Thoracic aorta (tissue), 2 donors: ENCODE measurements around the gene KHDC4. TPM values are rescaled to one million over a fixed set of nuclear protein-coding genes. Genes with fewer than 3 reads are reported as not detected.

Source experiments
- ATAC-seq: fragments of 150-250 bp; one replicate; pipeline ENCODE4 v1.8.0; 2017; ENCODE audit warnings: low read depth; ENCODE audit not compliant: insufficient number of reproducible peaks, low FRiP score
- DNase-seq: peaks from one replicate; pipeline ENCODE4 v3.0.0-alpha.2; 2020; ENCODE audit warnings: low spot score
- H3K27ac ChIP-seq, 2 donors: fragments of 200-600 bp; sonication (generic); 1 replicate in 1 of 2; 2 replicates in 1 of 2; pipeline ENCODE4 v1.5.1; 2016; ENCODE audit warnings: mild to moderate bottlenecking in 2 of 2, moderate library complexity in 2 of 2
- H3K27me3 ChIP-seq: fragments of 200-600 bp; sonication (generic); replicated peaks from 2 replicates; pipeline ENCODE4 v1.6.0; 2016; ENCODE audit warnings: mild to moderate bottlenecking; ENCODE audit not compliant: insufficient read depth
- H3K36me3 ChIP-seq: fragments of 200-600 bp; sonication (generic); one replicate; pipeline ENCODE4 v1.5.1; 2016
- H3K4me1 ChIP-seq, 2 donors: fragments of 200-600 bp; sonication (generic); 1 replicate in 1 of 2; 2 replicates in 1 of 2; pipeline versions ENCODE4 v1.5.1 to v1.6.0; 2016; ENCODE audit warnings: low read depth in 2 of 2, mild to moderate bottlenecking in 1 of 2; ENCODE audit not compliant: control insufficient read depth in 1 of 2
- H3K4me3 ChIP-seq: fragments of 200-600 bp; sonication (generic); 2 replicates; pipeline ENCODE4 v1.5.1; 2016; ENCODE audit warnings: mild to moderate bottlenecking
- H3K9me3 ChIP-seq: fragments of 200-600 bp; sonication (generic); 2 replicates; pipeline ENCODE4 v1.5.1; 2016
- total RNA-seq, 2 donors: library from RNA; depleted of rRNA; stranded (reverse); fragments of >200 nt; gene quantifications; one replicate each; pipeline versions ENCODE4 v1.1.0 to v1.2.3, GENCODE V29; 2016
- TF ChIP-seq, protein P1 (sequence below): fragments of 200-600 bp; sonication (generic); IDR thresholded peaks from one replicate; pipeline ENCODE4 v1.5.1; 2019; ENCODE audit warnings: antibody characterized with exemption

The KHDC4 gene
- total RNA-seq, 2 donors from 2014 or later = 50.6 to 56.9 TPM

DNA sequence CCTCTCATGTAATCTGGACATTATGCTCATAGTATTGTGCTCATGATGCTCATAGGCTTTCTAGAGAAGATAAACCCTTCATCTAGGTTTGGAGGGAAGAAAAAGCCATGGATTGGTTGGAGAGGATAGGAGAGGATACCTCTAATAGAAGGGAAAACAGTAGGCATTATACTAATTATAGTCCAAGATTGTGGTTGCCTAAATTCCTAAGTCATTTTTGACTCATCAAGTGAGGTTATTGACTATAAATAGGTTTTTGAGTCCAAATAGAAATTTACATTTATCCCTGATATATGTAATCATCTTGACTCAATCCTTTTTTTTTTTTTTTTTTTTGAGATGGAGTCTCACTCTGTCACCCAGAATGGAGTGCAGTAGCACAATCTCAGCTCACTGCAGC, 69.8 kb downstream of the KHDC4 start:
- no peak overlapping the region for H3K4me3 ChIP-seq
- TF ChIP-seq, protein P1, sequence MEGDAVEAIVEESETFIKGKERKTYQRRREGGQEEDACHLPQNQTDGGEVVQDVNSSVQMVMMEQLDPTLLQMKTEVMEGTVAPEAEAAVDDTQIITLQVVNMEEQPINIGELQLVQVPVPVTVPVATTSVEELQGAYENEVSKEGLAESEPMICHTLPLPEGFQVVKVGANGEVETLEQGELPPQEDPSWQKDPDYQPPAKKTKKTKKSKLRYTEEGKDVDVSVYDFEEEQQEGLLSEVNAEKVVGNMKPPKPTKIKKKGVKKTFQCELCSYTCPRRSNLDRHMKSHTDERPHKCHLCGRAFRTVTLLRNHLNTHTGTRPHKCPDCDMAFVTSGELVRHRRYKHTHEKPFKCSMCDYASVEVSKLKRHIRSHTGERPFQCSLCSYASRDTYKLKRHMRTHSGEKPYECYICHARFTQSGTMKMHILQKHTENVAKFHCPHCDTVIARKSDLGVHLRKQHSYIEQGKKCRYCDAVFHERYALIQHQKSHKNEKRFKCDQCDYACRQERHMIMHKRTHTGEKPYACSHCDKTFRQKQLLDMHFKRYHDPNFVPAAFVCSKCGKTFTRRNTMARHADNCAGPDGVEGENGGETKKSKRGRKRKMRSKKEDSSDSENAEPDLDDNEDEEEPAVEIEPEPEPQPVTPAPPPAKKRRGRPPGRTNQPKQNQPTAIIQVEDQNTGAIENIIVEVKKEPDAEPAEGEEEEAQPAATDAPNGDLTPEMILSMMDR = no peak
- H3K36me3 ChIP-seq = peaks cover under 1% of the 10 kb centered on the region
- H3K9me3 ChIP-seq = no peaks in the 10 kb centered on the region
- ATAC-seq = no peak
- H3K4me1 ChIP-seq = peaks cover 0 to 21% of the 10 kb centered on the region in 2 donors
- no peak for DNase-seq
- no peaks in the 10 kb centered on the region for H3K27me3 ChIP-seq
- no peak overlapping the region for H3K27ac ChIP-seq

Other genes with a start within 250 kb of the KHDC4 start
- gene YY1AP1, start 245.6 kb downstream of the KHDC4 start, total RNA-seq = 100 to 1,000 TPM; 156 to 197 TPM
- gene DAP3, start 245.3 kb downstream of the KHDC4 start, total RNA-seq = 100 to 1,000 TPM in 1 of 2 donors, 10 to 100 TPM in 1; 56.5 to 113 TPM
- gene GON4L, start 77.2 kb downstream of the KHDC4 start, total RNA-seq = 10 to 100 TPM; 39.3 to 83.2 TPM
- 10 to 100 TPM; 49.5 to 62.4 TPM for gene SYT11, start 74.8 kb downstream of the KHDC4 start, total RNA-seq
- gene RIT1, start 23.1 kb downstream of the KHDC4 start, total RNA-seq = 10 to 100 TPM; 27.1 to 42.8 TPM
- gene RXFP4, start 7.2 kb upstream of the KHDC4 start, total RNA-seq = not detected
- gene ARHGEF2, start 44.1 kb upstream of the KHDC4 start, total RNA-seq = 100 to 1,000 TPM; 162 to 166 TPM
- gene SSR2, start 86.5 kb upstream of the KHDC4 start, total RNA-seq = 100 to 1,000 TPM; 132 to 241 TPM
- 10 to 100 TPM; 21.7 to 36.7 TPM for gene UBQLN4, start 119.4 kb upstream of the KHDC4 start, total RNA-seq
- 10 to 100 TPM; 26.4 to 37.0 TPM for gene LAMTOR2, start 120.4 kb upstream of the KHDC4 start, total RNA-seq
- gene RAB25, start 126.7 kb upstream of the KHDC4 start, total RNA-seq = not detected
- under 1 TPM in 1 of 2 donors, not detected in 1; 0.42 TPM for gene MEX3A, start 148.1 kb upstream of the KHDC4 start, total RNA-seq
- gene LMNA, start 180.3 kb upstream of the KHDC4 start, total RNA-seq = 100 to 1,000 TPM; 740 to 804 TPM
- gene SEMA4A, start 219.2 kb upstream of the KHDC4 start, total RNA-seq = 10 to 100 TPM; 12.7 to 15.8 TPM